PC-3 (cell line): ENCODE data around the gene DXO. TPM values are rescaled to one million over a fixed set of nuclear protein-coding genes. Genes with fewer than 3 reads are reported as not detected.

Experiments
- ATAC-seq: fragments of 200-7000 bp; cut with Tn5 transposase; 2 replicates; pipeline ENCODE4 v1.9.1; 2020; ENCODE audit warnings: mild to moderate bottlenecking, moderate library complexity
- BruUV-seq: library from RNA; stranded (reverse); fragments of 400-500 nt; replicated peaks from 2 replicates; lab custom pipeline; 2021; lab: Mats Ljungman, UMichigan
- CTCF ChIA-PET: fragments of 300-600 bp; sonication (Branson Sonifier 250); formaldehyde crosslinking; loops from one replicate; lab custom pipeline; 2022; ENCODE audit warnings: antibody characterized with exemption; lab: Charles Lee
- POLR2A ChIA-PET: fragments of 300-600 bp; sonication (Branson Sonifier 250); formaldehyde crosslinking; loops from one replicate; lab custom pipeline; 2022; ENCODE audit warnings: antibody characterized with exemption; ENCODE audit not compliant: unreplicated experiment; lab: Charles Lee
- DNase-seq: peaks from one replicate; pipeline ENCODE4 v3.0.0-alpha.2; 2015
- H2AFZ ChIP-seq: fragments of 300-600 bp; sonication (generic); 2 replicates; pipeline ENCODE4 v1.6.0; 2016; ENCODE audit warnings: antibody characterized with exemption, low read length
- H3F3A ChIP-seq: fragments of 300-600 bp; sonication (generic); one replicate; pipeline ENCODE4 v1.6.0; 2017; ENCODE audit warnings: antibody characterized with exemption, low read length, control low read depth, mild to moderate bottlenecking; ENCODE audit not compliant: unreplicated experiment
- H3K27ac ChIP-seq: fragments of 300-600 bp; sonication (generic); 2 replicates; pipeline ENCODE4 v1.5.1; 2016; ENCODE audit warnings: mild to moderate bottlenecking, low read length
- H3K27me3 ChIP-seq: fragments of 300-600 bp; sonication (generic); 2 replicates; pipeline ENCODE4 v1.6.1; 2016; ENCODE audit warnings: low read length, mixed read lengths
- H3K36me3 ChIP-seq: fragments of 300-600 bp; sonication (generic); 2 replicates; pipeline ENCODE4 v1.6.1; 2016; ENCODE audit warnings: low read depth, mixed run types, low read length, mixed read lengths
- H3K4me1 ChIP-seq: fragments of 300-600 bp; sonication (generic); 2 replicates; pipeline ENCODE4 v1.5.1; 2016; ENCODE audit warnings: low read length; ENCODE audit not compliant: insufficient read depth
- H3K4me2 ChIP-seq: fragments of 300-600 bp; sonication (generic); 2 replicates; pipeline ENCODE4 v1.6.0; 2016; ENCODE audit warnings: low read length
- H3K4me3 ChIP-seq: fragments of 300-600 bp; sonication (generic); 2 replicates; pipeline ENCODE4 v1.5.1; 2016; ENCODE audit warnings: mild to moderate bottlenecking, low read length, mixed read lengths
- H3K79me2 ChIP-seq: fragments of 300-600 bp; sonication (generic); 2 replicates; pipeline ENCODE4 v1.6.1; 2017; ENCODE audit warnings: low read length, mixed read lengths
- H3K9ac ChIP-seq: fragments of 300-600 bp; sonication (generic); 2 replicates; pipeline ENCODE4 v1.6.0; 2016; ENCODE audit warnings: mild to moderate bottlenecking, low read length
- H3K9me2 ChIP-seq: fragments of 300-600 bp; sonication (generic); replicated peaks from 2 replicates; pipeline ENCODE4 v1.6.1; 2016; ENCODE audit warnings: mixed run types, low read length, mixed read lengths
- H3K9me3 ChIP-seq: fragments of 300-600 bp; sonication (generic); 2 replicates; pipeline ENCODE4 v1.6.1; 2016; ENCODE audit warnings: low read length, mixed read lengths
- H4K20me1 ChIP-seq: fragments of 300-600 bp; sonication (generic); 2 replicates; pipeline ENCODE4 v1.6.1; 2016; ENCODE audit warnings: low read length, mixed read lengths
- CTCF ChIP-seq: fragments of 300-600 bp; sonication (generic); conservative IDR thresholded peaks from 2 replicates; pipeline ENCODE4 v1.5.1; 2017; ENCODE audit warnings: antibody characterized with exemption, low read depth, mild to moderate bottlenecking, low read length
- EZH2 ChIP-seq: fragments of 300-600 bp; sonication (generic); IDR thresholded peaks from one replicate; pipeline ENCODE4 v1.6.1; 2017; ENCODE audit warnings: antibody characterized with exemption, mild to moderate bottlenecking, low read length; ENCODE audit not compliant: unreplicated experiment
- EZH2phosphoT487 ChIP-seq: fragments of 300-600 bp; sonication (generic); IDR thresholded peaks from 2 replicates; pipeline ENCODE4 v1.6.1; 2018; ENCODE audit warnings: mild to moderate bottlenecking, antibody characterized with exemption, low read length, borderline replicate concordance
- intact Hi-C: fragments of 100-400 bp; cut with micrococcal nuclease; formaldehyde crosslinking; loops from 2 replicates; pipeline ENCODE4 v1.9.0; 2023
- microRNA-seq: library from miRNA; unstranded; fragments of <30 nt; microRNA quantifications from one replicate; pipeline ENCODE4 v1.1.0, GENCODE V29; 2020; ENCODE audit not compliant: unreplicated experiment
- total RNA-seq: library from RNA; depleted of rRNA; stranded (reverse); fragments of >200 nt; gene quantifications from 2 replicates; pipeline ENCODE4 v1.2.3, GENCODE V29; 2014; rRNA removed

DXO gene
- total RNA-seq, 1 experiment from 2014 or later = 27.1 TPM

- Histone ChIP-seq H3K79me2 (no peaks in the 10 kb centered on the region), H3K27me3 (no peaks in the 10 kb centered on the region), H3K9me2 (no peaks in the 10 kb centered on the region), H3K4me3 (no peak overlapping the region), H3K4me2 (no peak overlapping the region), H3K9me3 (no peaks in the 10 kb centered on the region), H4K20me1 (no peaks in the 10 kb centered on the region), H3K36me3 (no peaks in the 10 kb centered on the region), H3K4me1 (no peaks in the 10 kb centered on the region), H3K9ac (no peak overlapping the region), H2AFZ (no peak overlapping the region), H3F3A (no peaks in the 10 kb centered on the region), H3K27ac (no peak overlapping the region)
- no TSS peak for BruUV-seq
- ATAC-seq (no peak; the same call in none of the 2 replicates), DNase-seq (no peak)
- POLR2A ChIA-PET = no interaction called here
- CTCF ChIA-PET = interaction anchor here (0.7 kb wide), 1 partner anchor 194 kb away, joined by 3 read pairs; no protein-coding TSS in a partner anchor
- TF ChIP-seq CTCF (no peak), EZH2 (no peak), EZH2phosphoT487 (no peak)
- intact Hi-C loops = no loop called here
These were observed 51.1 kb downstream of the DXO start for GRCh38 chr6:31920811-31921210.

Small RNA genes within 50 kb of the gene (microRNA-seq; reads per million reads assigned to microRNA genes)
- gene MIR1236 = not detected

Other genes with a start within 250 kb of the DXO start
- gene MPIG6B, start 248.8 kb downstream of the DXO start, total RNA-seq = not detected in 2 replicates
- gene DDAH2, start 242.8 kb downstream of the DXO start, total RNA-seq = 65.5 and 71.6 TPM in 2 replicates
- 708 and 743 TPM in 2 replicates for gene CLIC1, start 235.6 kb downstream of the DXO start, total RNA-seq
- gene MSH5, start 232.1 kb downstream of the DXO start, total RNA-seq = 22.7 and 23.0 TPM in 2 replicates
- 4.2 and 6.0 TPM in 2 replicates for gene SAPCD1, start 209.5 kb downstream of the DXO start, total RNA-seq
- gene VWA7, start 194.8 kb downstream of the DXO start, total RNA-seq = 0.98 and 1.9 TPM in 2 replicates
- gene VARS1, start 176.4 kb downstream of the DXO start, total RNA-seq = 89.8 and 130 TPM in 2 replicates
- 93.7 and 143 TPM in 2 replicates for gene LSM2, start 165.2 kb downstream of the DXO start, total RNA-seq
- gene HSPA1L, start 156.9 kb downstream of the DXO start, total RNA-seq = 0.26 and 0.69 TPM in 2 replicates
- 269 and 324 TPM in 2 replicates for gene HSPA1A, start 156.6 kb downstream of the DXO start, total RNA-seq
- gene HSPA1B, start 144.4 kb downstream of the DXO start, total RNA-seq = 265 and 331 TPM in 2 replicates
- 31.7 and 33.1 TPM in 2 replicates for gene NEU1, start 109.3 kb downstream of the DXO start, total RNA-seq
- gene SLC44A4, start 93.1 kb downstream of the DXO start, total RNA-seq = 3.5 and 4.9 TPM in 2 replicates
- 74.5 and 80.8 TPM in 2 replicates for gene EHMT2, start 74.4 kb downstream of the DXO start, total RNA-seq
- gene ZBTB12, start 70.1 kb downstream of the DXO start, total RNA-seq = 5.4 and 8.6 TPM in 2 replicates
- gene C2, start 44.4 kb downstream of the DXO start, total RNA-seq = 1.1 TPM in 1 of 2 replicates, not detected in the other
- gene CFB, start 26.0 kb downstream of the DXO start, total RNA-seq = 0.86 TPM in 1 of 2 replicates, not detected in the other
- 132 and 142 TPM in 2 replicates for gene NELFE, start 13.2 kb downstream of the DXO start, total RNA-seq
- gene SKIC2, start 13.0 kb downstream of the DXO start, total RNA-seq = 81.9 and 95.0 TPM in 2 replicates
- gene C4A, start 9.9 kb upstream of the DXO start, total RNA-seq = 2.2 and 3.6 TPM in 2 replicates
- gene C4B, start 42.7 kb upstream of the DXO start, total RNA-seq = 0.52 and 2.6 TPM in 2 replicates
- gene CYP21A2, start 66.3 kb upstream of the DXO start, total RNA-seq = not detected in 2 replicates
- gene TNXB, start 137.2 kb upstream of the DXO start, total RNA-seq = 2.9 and 3.3 TPM in 2 replicates
- gene ATF6B, start 156.1 kb upstream of the DXO start, total RNA-seq = 33.4 and 35.7 TPM in 2 replicates
- gene FKBPL, start 158.2 kb upstream of the DXO start, total RNA-seq = 12.6 and 16.4 TPM in 2 replicates
- 1.5 TPM in 1 of 2 replicates, not detected in the other for gene PRRT1, start 179.8 kb upstream of the DXO start, total RNA-seq
- gene PPT2, start 182.0 kb upstream of the DXO start, total RNA-seq = 16.6 and 30.8 TPM in 2 replicates
- gene EGFL8, start 192.5 kb upstream of the DXO start, total RNA-seq = 7.9 and 14.9 TPM in 2 replicates
- 54.7 and 59.6 TPM in 2 replicates for gene AGPAT1, start 203.9 kb upstream of the DXO start, total RNA-seq
- gene RNF5, start 206.3 kb upstream of the DXO start, total RNA-seq = 69.0 and 80.1 TPM in 2 replicates
- 2.0 and 5.0 TPM in 2 replicates for gene AGER, start 212.1 kb upstream of the DXO start, total RNA-seq
- 25.3 and 33.3 TPM in 2 replicates for gene PBX2, start 218.1 kb upstream of the DXO start, total RNA-seq
- 5.0 and 7.1 TPM in 2 replicates for gene GPSM3, start 220.5 kb upstream of the DXO start, total RNA-seq